Right lobe of liver (tissue), 6 donors: ENCODE measurements around the gene ZNF511. TPM values are rescaled to one million over a fixed set of nuclear protein-coding genes. Genes with fewer than 3 reads are reported as not detected.

Experiments
- ATAC-seq, 4 donors: fragments of 200-7000 bp; cut with Tn5 transposase; one replicate each; pipeline ENCODE4 v1.9.1; 2020; ENCODE audit warnings: mild to moderate bottlenecking in 4 of 4, moderate library complexity in 4 of 4
- DNase-seq, 3 donors: peaks; one replicate each; pipeline ENCODE4 v3.0.0-alpha.2; 2020
- H3K27ac ChIP-seq, 3 donors: fragments of 200-600 bp; one replicate each; pipeline ENCODE4 v1.8.0; 2022
- H3K27me3 ChIP-seq, 2 donors: fragments of 200-600 bp; one replicate each; pipeline ENCODE4 v1.8.0; 2022
- H3K36me3 ChIP-seq, 4 donors: fragments of 200-600 bp; sonication (generic) in 1 of 4; one replicate each; pipeline versions ENCODE4 v1.5.1 to v1.8.0; 2017 to 2022; ENCODE audit warnings: control low read depth in 1 of 4
- H3K4me1 ChIP-seq, 4 donors: fragments of 200-600 bp; sonication (generic) in 1 of 4; one replicate each; pipeline versions ENCODE4 v1.5.1 to v1.8.0; 2017 to 2022; ENCODE audit warnings: control low read depth in 1 of 4
- H3K4me3 ChIP-seq, 3 donors: fragments of 200-600 bp; one replicate each; pipeline ENCODE4 v1.8.0; 2022
- H3K9me3 ChIP-seq, 4 donors: fragments of 200-600 bp; sonication (generic) in 1 of 4; one replicate each; pipeline versions ENCODE4 v1.5.1 to v1.8.0; 2017 to 2022; ENCODE audit warnings: control low read depth in 1 of 4
- POLR2A ChIP-seq: fragments of 450-650 bp; IDR thresholded peaks from one replicate; pipeline ENCODE4 v1.6.1; 2017; ENCODE audit warnings: antibody characterized with exemption, mild to moderate bottlenecking
- WGBS: methylation state at CpG from one replicate; pipeline ENCODE4 v1.1.6; 2018; ENCODE audit warnings: low coverage, low lambda C conversion rate; ENCODE audit not compliant: insufficient coverage; ENCODE audit errors: missing lambda C conversion rate; 5-methylcytosine and 5-hydroxymethylcytosine counted together
- intact Hi-C, 2 donors: fragments of 100-400 bp; cut with DNase I; formaldehyde crosslinking; loops; one replicate each; pipeline versions ENCODE4 v1.11.2 to v1.14.1; 2022
- total RNA-seq, 6 experiments: library from RNA; depleted of rRNA in 2 of 6; stranded (reverse); fragments of >200 nt in 2 of 6; fragmentation: NEBNext Ultra II Directional in 3 of 6; extraction: Animal tissue kit (Norgen Biotek cat#: 25700) in 3 of 6; gene quantifications; one replicate each; pipeline versions ENCODE4 v1.1.0 to v1.2.4, GENCODE V29; 2016 to 2023
- TF ChIP-seq, protein P1 (sequence below), 4 donors: fragments of 200-600 bp in 3 of 4; fragments of 450-650 bp in 1 of 4; IDR thresholded peaks; one replicate each; pipeline versions ENCODE4 v1.5.1 to v1.8.0; 2016 to 2022; ENCODE audit warnings: antibody characterized with exemption in 4 of 4, mild to moderate bottlenecking in 2 of 4
- donor health status: DM: no; HTN: yes; CAD: no.
- donor health status: DM: no; HTN: no; CAD: no.
- donor health status: DM: no; HTN: no; CAD: no.
- donor health status: DM: no; HTN: yes; CAD: no.
- donor health status: DM: no; HTN: yes; CAD: no.

The ZNF511 gene
- total RNA-seq, 6 experiments from 2014 or later = 17.4 to 30.2 (median 25.9) TPM

DNA sequence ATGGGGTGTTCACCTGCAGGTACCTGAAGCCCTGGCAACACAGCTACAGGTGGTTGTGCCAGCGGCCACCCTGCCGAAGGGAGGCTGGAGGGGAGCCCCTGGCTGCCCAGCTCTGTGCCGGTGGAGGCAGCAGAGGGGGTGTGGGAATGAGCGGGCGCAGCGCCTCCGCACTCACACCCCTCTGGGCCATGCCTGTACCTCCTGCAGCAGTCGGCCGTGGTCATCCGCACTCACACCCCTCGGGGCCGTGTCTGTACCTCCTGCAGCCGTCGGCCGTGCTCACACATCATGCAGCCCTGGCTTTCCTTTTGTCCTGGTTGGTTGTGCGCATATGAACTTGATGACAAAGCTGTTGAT, 1.7 kb downstream of the ZNF511 start:
- Histone ChIP-seq H3K27me3 (no peaks in the 10 kb centered on the region), H3K4me3 (no peak overlapping the region), H3K4me1 (peaks cover 0 to 30% (median 9%) of the 10 kb centered on the region in 4 donors), H3K36me3 (peaks cover 0 to 16% (median 6%) of the 10 kb centered on the region in 4 donors), H3K9me3 (no peaks in the 10 kb centered on the region), H3K27ac (no peak overlapping the region)
- ATAC-seq = no peak
- intact Hi-C loops = no loop called here
- WGBS = 65% methylated on average over 2 of the region's 16 CpGs
- DNase-seq = peak in 1 of 3 donors; percentile 62
- TF ChIP-seq POLR2A = no peak
- TF ChIP-seq, protein P1, sequence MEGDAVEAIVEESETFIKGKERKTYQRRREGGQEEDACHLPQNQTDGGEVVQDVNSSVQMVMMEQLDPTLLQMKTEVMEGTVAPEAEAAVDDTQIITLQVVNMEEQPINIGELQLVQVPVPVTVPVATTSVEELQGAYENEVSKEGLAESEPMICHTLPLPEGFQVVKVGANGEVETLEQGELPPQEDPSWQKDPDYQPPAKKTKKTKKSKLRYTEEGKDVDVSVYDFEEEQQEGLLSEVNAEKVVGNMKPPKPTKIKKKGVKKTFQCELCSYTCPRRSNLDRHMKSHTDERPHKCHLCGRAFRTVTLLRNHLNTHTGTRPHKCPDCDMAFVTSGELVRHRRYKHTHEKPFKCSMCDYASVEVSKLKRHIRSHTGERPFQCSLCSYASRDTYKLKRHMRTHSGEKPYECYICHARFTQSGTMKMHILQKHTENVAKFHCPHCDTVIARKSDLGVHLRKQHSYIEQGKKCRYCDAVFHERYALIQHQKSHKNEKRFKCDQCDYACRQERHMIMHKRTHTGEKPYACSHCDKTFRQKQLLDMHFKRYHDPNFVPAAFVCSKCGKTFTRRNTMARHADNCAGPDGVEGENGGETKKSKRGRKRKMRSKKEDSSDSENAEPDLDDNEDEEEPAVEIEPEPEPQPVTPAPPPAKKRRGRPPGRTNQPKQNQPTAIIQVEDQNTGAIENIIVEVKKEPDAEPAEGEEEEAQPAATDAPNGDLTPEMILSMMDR (IDR thresholded peaks at IDR 0.05) = no peak

DNA sequence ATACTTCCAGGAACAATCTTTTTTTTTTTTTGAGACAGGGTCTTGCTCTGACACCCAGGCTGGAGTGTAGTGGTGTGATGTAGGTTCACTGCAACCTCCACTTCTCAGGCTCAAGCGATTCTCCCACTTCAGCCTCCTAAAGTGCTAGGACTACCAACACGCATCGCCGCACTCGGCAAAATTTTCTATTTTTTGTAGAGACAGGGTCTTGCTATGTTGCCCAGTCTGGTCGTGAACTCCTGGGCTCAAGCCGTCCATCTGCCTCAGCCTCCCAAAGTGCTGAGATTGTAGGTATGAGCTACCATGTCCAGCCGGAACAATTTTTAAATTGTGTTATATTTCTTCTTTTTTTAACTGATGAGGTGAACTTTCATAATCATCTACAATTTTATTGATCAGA, 2.1 kb downstream of the ZNF511 start:
- ATAC-seq (no peak), DNase-seq (peak in 1 of 3 donors; percentile 14)
- no peak overlapping the region for H3K27ac ChIP-seq
- TF ChIP-seq, protein P1 (IDR thresholded peaks at IDR 0.05) = no peak
- TF ChIP-seq POLR2A = no peak
- no peaks in the 10 kb centered on the region for H3K9me3 ChIP-seq
- no peak overlapping the region for H3K4me3 ChIP-seq
- intact Hi-C loops = no loop called here
- peaks cover 0 to 16% (median 6%) of the 10 kb centered on the region in 4 donors for H3K36me3 ChIP-seq
- WGBS = 92% methylated on average over 8 of the region's 8 CpGs
- no peaks in the 10 kb centered on the region for H3K27me3 ChIP-seq
- peaks cover 0 to 30% (median 9%) of the 10 kb centered on the region in 4 donors for H3K4me1 ChIP-seq

DNA sequence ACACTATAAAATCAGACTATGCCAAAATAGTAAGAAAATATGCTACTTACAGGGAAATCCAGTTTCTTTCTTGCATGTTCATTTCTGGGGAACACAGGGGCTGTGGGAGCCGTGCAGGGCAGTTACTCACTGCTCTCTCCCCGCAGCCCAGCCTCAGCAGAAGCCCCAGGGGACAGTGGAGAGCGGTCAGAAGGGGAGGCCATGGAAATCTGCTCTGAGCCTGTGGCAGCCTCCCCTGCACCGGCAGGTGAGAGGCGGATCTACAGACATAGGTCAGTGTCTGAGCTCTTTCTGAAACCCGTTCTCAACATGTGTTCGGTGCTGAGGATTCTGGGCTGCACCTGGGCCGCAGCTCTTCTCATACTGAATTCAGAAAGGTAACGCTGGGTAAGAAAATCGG, 2.9 kb downstream of the ZNF511 start:
- H3K4me3 ChIP-seq = no peak overlapping the region
- DNase-seq = peak in 2 of 3 donors; percentile 43 to 49
- H3K27me3 ChIP-seq = no peaks in the 10 kb centered on the region
- H3K4me1 ChIP-seq = peaks cover 0 to 25% (median 9%) of the 10 kb centered on the region in 4 donors
- TF ChIP-seq POLR2A = no peak
- TF ChIP-seq, protein P1 (IDR thresholded peaks at IDR 0.05) = no peak
- no peak for ATAC-seq
- 93% methylated on average over 2 of the region's 10 CpGs for whole genome bisulfite sequencing
- H3K36me3 ChIP-seq = peaks cover 0 to 16% (median 6%) of the 10 kb centered on the region in 4 donors
- H3K27ac ChIP-seq = no peak overlapping the region
- intact Hi-C loops = no loop called here
- H3K9me3 ChIP-seq = no peaks in the 10 kb centered on the region

DNA sequence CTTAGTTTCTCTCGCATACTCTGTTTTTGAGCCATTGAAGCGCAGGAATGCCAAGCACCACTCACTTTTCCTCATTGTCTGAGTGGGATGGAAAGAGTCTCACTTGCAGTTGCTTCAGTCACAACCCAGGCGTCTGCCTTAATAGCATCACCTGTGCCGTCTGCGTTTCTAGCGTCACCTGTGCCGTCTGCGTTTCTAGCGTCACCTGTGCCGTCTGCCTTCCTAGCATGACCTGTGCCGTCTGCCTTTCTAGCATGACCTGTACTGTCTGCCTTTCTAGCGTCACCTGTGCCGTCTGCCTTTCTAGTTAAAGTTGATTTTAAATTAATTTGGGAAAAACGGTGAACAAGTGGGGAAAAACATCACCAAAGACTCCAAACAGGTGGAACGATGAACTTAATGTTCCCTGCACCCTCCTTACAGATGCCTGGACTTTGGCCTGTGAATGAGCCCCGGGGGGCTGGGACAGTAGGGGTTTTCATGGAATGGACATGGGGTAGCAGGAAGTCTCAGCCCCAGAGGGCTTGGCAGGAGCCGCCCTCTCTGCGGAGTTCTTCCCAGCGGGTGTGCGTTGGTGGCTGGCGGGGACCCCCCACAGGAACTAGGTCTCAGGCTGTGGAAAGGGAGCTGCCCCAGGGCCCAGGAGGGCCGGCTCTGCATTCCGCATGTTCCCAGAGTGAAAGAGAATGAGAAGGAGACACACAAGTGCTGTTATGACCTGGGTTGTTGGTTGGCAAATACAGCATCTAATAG, 3.5 kb downstream of the ZNF511 start:
- H3K27ac ChIP-seq = no peak overlapping the region
- ATAC-seq (no peak), DNase-seq (peak in 2 of 3 donors; percentile 19 to 56)
- 89% methylated on average over 14 of the region's 23 CpGs for WGBS
- TF ChIP-seq, protein P1 (IDR thresholded peaks at IDR 0.05) = no peak
- TF ChIP-seq POLR2A = no peak
- H3K9me3 ChIP-seq = no peaks in the 10 kb centered on the region
- intact Hi-C loops = no loop called here
- peaks cover 0 to 19% (median 6%) of the 10 kb centered on the region in 4 donors for H3K4me1 ChIP-seq
- no peaks in the 10 kb centered on the region for H3K27me3 ChIP-seq
- no peak overlapping the region for H3K4me3 ChIP-seq
- H3K36me3 ChIP-seq = peaks cover 0 to 16% (median 6%) of the 10 kb centered on the region in 4 donors
